ENCODE data around the gene SPRY1.
A peak's percentile ranks its signal among the peaks of the same experiment; 100 is the strongest.

Gene SPRY1

GRCh38 chr4:123386609-123387008, 10.0 kb upstream of the SPRY1 start:
- Histone ChIP-seq H3K9me2 (replicated peaks; ENCODE audit: low read depth, low read length) (no peaks in the 10 kb centered on the region), H3K9me3 (ENCODE audit: insufficient read depth, low read depth, low read length) (no peaks in the 10 kb centered on the region), H3K9ac (ENCODE audit: low read depth, low read length, poor library complexity, severe bottlenecking) (no peak overlapping the region), H3K36me3 (ENCODE audit: insufficient read depth, low read length) (no peaks in the 10 kb centered on the region), H3K4me2 (ENCODE audit: low read depth, low read length, poor library complexity, severe bottlenecking) (no peak overlapping the region), H3K79me2 (ENCODE audit: insufficient read depth, low read length) (no peaks in the 10 kb centered on the region), H4K20me1 (ENCODE audit: insufficient read depth, low read length, poor library complexity, severe bottlenecking) (no peaks in the 10 kb centered on the region), H3F3A (ENCODE audit: low read depth) (no peaks in the 10 kb centered on the region), H2AFZ (ENCODE audit: low read length) (no peak overlapping the region), H3K4me1 (ENCODE audit: insufficient read depth, low read length, poor library complexity, severe bottlenecking) (no peaks in the 10 kb centered on the region), H3K4me3 (ENCODE audit: low read length, poor library complexity, severe bottlenecking) (no peak overlapping the region), H3K27me3 (ENCODE audit: insufficient read depth, low read length, poor library complexity, severe bottlenecking) (no peaks in the 10 kb centered on the region)
- TF ChIP-seq CTCF (conservative IDR thresholded peaks at IDR 0.05; ENCODE audit: low read length) (no peak), EZH2phosphoT487 (IDR thresholded peaks at IDR 0.05; ENCODE audit: borderline replicate concordance) (no peak)

DNA sequence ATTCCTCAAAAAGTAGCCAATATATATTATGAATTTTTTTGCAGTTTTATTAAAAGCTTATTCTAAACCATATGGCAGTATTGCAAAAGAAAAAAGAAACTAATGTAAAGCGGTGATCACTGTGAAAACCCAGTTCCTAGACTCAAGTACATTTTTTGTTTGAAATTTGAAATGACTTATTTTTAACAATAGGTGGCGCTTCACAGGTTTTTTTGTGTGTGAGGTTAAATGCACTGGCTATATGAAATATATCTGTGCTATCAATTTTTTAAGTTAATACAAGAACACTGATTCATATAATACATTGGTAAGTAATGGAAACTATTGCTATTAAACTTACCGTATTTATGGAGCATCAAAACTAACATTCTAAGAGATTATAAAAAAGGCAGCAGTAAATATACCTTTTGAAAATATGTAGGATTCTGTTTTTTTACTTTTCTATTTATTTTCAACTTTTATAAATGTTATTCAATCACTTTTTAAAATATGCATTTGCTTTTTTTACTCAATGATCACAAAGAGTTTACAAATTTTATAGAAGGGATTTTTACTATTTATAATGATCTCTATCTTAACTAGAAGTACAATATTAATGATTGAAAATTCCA, 5.6 kb upstream of the SPRY1 start:
- Histone ChIP-seq H3K27me3 (ENCODE audit: insufficient read depth, low read length, poor library complexity, severe bottlenecking) (no peaks in the 10 kb centered on the region), H3K9me3 (ENCODE audit: insufficient read depth, low read depth, low read length) (no peaks in the 10 kb centered on the region), H3K9me2 (replicated peaks; ENCODE audit: low read depth, low read length) (no peaks in the 10 kb centered on the region), H3K9ac (ENCODE audit: low read depth, low read length, poor library complexity, severe bottlenecking) (no peak overlapping the region), H3K4me3 (ENCODE audit: low read length, poor library complexity, severe bottlenecking) (no peak overlapping the region), H3K36me3 (ENCODE audit: insufficient read depth, low read length) (no peaks in the 10 kb centered on the region), H3F3A (ENCODE audit: low read depth) (0 out of 2 replicates have a peak, but pooled peaks cover 3% of the 10 kb centered on the region), H3K4me2 (ENCODE audit: low read depth, low read length, poor library complexity, severe bottlenecking) (no peak overlapping the region), H3K79me2 (ENCODE audit: insufficient read depth, low read length) (no peaks in the 10 kb centered on the region), H3K4me1 (ENCODE audit: insufficient read depth, low read length, poor library complexity, severe bottlenecking) (peaks cover 9% of the 10 kb centered on the region), H2AFZ (ENCODE audit: low read length) (no peak overlapping the region), H4K20me1 (ENCODE audit: insufficient read depth, low read length, poor library complexity, severe bottlenecking) (no peaks in the 10 kb centered on the region)
- TF ChIP-seq CTCF (conservative IDR thresholded peaks at IDR 0.05; ENCODE audit: low read length) (peak; percentile 76), EZH2phosphoT487 (IDR thresholded peaks at IDR 0.05; ENCODE audit: borderline replicate concordance) (no peak)

- 0 out of 2 replicates have a peak, but pooled peaks cover 3% of the 10 kb centered on the region for H3F3A ChIP-seq (ENCODE audit: low read depth)
- no peaks in the 10 kb centered on the region for H4K20me1 ChIP-seq (ENCODE audit: insufficient read depth, low read length, poor library complexity, severe bottlenecking)
- H3K27me3 ChIP-seq (ENCODE audit: insufficient read depth, low read length, poor library complexity, severe bottlenecking) = peaks cover 6% of the 10 kb centered on the region
- no peaks in the 10 kb centered on the region for H3K36me3 ChIP-seq (ENCODE audit: insufficient read depth, low read length)
- no peak overlapping the region for H3K9ac ChIP-seq (ENCODE audit: low read depth, low read length, poor library complexity, severe bottlenecking)
- peaks cover 13% of the 10 kb centered on the region for H3K4me1 ChIP-seq (ENCODE audit: insufficient read depth, low read length, poor library complexity, severe bottlenecking)
- peaks cover 25% of the 10 kb centered on the region for H3K79me2 ChIP-seq (ENCODE audit: insufficient read depth, low read length)
- H2AFZ ChIP-seq (ENCODE audit: low read length) = 0 out of 2 replicates have a peak overlapping the region, but pooled peaks have one; percentile 27
- H3K4me3 ChIP-seq (ENCODE audit: low read length, poor library complexity, severe bottlenecking) = no peak overlapping the region
- no peaks in the 10 kb centered on the region for H3K9me2 ChIP-seq (replicated peaks; ENCODE audit: low read depth, low read length)
- no peaks in the 10 kb centered on the region for H3K9me3 ChIP-seq (ENCODE audit: insufficient read depth, low read depth, low read length)
- no peak overlapping the region for H3K4me2 ChIP-seq (ENCODE audit: low read depth, low read length, poor library complexity, severe bottlenecking)
- TF ChIP-seq EZH2phosphoT487 (IDR thresholded peaks at IDR 0.05; ENCODE audit: borderline replicate concordance) = no peak
- no peak for TF ChIP-seq CTCF (conservative IDR thresholded peaks at IDR 0.05; ENCODE audit: low read length)
Observed at GRCh38 chr4:123393721-123394120, 2.9 kb upstream of the SPRY1 start.

Measured in Loucy (cell line).